ENCODE measurements around the gene HBM. TPM values are rescaled to one million over a fixed set of nuclear protein-coding genes. Genes with fewer than 3 reads are reported as not detected.
"Not testable (repeated sequence)": the region's sequence is repeated elsewhere in the genome, so short reads cannot be mapped to it uniquely, and the experiment has no call there.

HBM gene
- total and polyA plus RNA-seq, 5 donors from 2014 or later: not detected

DNA sequence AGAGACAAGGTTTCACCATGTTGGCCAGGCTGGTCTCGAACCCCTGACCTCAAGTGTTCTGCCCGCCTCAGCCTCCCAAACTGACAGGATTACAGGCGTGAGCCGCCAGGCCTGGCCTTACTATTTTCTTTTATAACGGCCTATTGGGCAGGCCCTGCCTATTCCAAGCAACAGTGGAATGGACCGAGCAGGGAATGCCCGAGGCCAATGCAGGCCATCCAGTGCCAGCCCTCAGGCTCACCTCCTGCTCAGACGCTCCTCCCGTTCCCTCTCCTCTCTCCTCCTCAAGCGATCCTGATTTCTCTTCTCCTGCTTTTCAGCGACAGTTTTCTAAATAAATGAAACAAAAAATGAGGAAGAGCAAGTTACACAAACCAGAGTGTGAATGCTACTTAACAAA, 26.9 kb downstream of the HBM start:
- no peak overlapping the region for H3K4me3 ChIP-seq (ENCODE audit: low read depth, low read length)
- H3K27me3 ChIP-seq (ENCODE audit: control insufficient read depth, insufficient read depth, low read length): no peaks in the 10 kb centered on the region
- H3K27ac ChIP-seq (ENCODE audit: insufficient read depth, low read length, poor library complexity, severe bottlenecking): no peak overlapping the region
- H3K36me3 Mint-ChIP-seq: peaks cover 44% of the 10 kb centered on the region
- no peak overlapping the region for H3K4me3 Mint-ChIP-seq
- no peaks in the 10 kb centered on the region for H3K27me3 Mint-ChIP-seq
- no peaks in the 10 kb centered on the region for H3K4me1 ChIP-seq (ENCODE audit: control insufficient read depth, insufficient read depth, low read length, poor library complexity, severe bottlenecking)
- no peaks in the 10 kb centered on the region for H3K9me3 ChIP-seq (ENCODE audit: control insufficient read depth in 2 of 2, low read length in 2 of 2)
- H3K27ac Mint-ChIP-seq: no peak overlapping the region
- H3K36me3 ChIP-seq (ENCODE audit: control insufficient read depth, insufficient read depth, low read length): peaks cover 67% of the 10 kb centered on the region
- no peaks in the 10 kb centered on the region for H3K9me3 Mint-ChIP-seq
- DNase-seq: no peak
- ATAC-seq (ENCODE audit: low read depth in 2 of 2): no peak
- peaks cover 5 to 12% (median 8%) of the 10 kb centered on the region in 4 donors for H3K4me1 Mint-ChIP-seq

DNA sequence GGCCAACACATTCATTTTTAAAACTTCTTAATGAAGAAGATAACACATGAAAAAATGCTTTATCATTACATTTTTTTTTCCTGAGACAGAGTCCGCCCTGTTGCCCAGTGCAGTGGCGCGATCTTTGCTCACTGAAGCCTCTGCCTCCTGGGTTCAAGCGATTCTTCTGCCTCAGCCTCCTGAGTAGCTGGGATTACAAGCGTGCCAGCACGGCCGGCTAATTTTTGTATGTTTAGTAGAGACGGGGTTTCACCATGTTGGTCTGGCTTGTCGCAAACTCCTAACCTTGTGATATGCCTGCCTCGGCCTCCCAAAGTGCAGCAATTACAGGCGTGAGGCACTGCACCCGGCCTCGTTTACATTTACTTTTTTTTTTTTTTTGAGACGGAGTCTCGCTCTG, 27.7 kb downstream of the HBM start:
- Histone ChIP-seq H3K4me3 (ENCODE audit: low read depth, low read length) (no peak overlapping the region), H3K27me3 (ENCODE audit: control insufficient read depth, insufficient read depth, low read length) (no peaks in the 10 kb centered on the region), H3K27ac (ENCODE audit: insufficient read depth, low read length, poor library complexity, severe bottlenecking) (no peak overlapping the region), H3K4me1 (ENCODE audit: control insufficient read depth, insufficient read depth, low read length, poor library complexity, severe bottlenecking) (no peaks in the 10 kb centered on the region), H3K36me3 (ENCODE audit: control insufficient read depth, insufficient read depth, low read length) (peaks cover 72% of the 10 kb centered on the region), H3K9me3 (ENCODE audit: control insufficient read depth in 2 of 2, low read length in 2 of 2) (no peaks in the 10 kb centered on the region)
- H3K27me3 Mint-ChIP-seq: no peaks in the 10 kb centered on the region
- no peaks in the 10 kb centered on the region for H3K9me3 Mint-ChIP-seq
- ATAC-seq (ENCODE audit: low read depth in 2 of 2) (no peak), DNase-seq (no peak)
- no peak overlapping the region for H3K27ac Mint-ChIP-seq
- peaks cover 44% of the 10 kb centered on the region for H3K36me3 Mint-ChIP-seq
- peaks cover 5 to 12% (median 8%) of the 10 kb centered on the region in 4 donors for H3K4me1 Mint-ChIP-seq
- H3K4me3 Mint-ChIP-seq: no peak overlapping the region

DNA sequence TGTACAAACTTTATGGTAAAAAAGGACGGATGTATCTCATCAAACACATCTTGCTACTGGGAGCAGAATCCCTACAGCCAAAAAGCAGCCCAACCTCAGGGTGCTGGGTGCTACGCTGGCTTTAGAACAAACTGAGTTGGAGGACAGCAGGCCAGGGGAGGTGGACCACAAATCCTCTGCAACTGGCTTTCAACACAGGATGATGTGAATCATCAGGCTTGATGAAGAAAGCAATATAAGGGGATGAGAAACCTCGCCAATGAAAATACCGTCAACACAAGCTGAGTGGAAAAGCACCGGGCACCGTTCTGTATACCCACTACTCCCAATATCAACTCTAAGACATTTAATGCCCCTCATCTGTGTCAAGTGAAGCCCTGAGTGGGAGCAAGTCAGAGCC, 28.7 kb downstream of the HBM start:
- Histone ChIP-seq H3K36me3 (ENCODE audit: control insufficient read depth, insufficient read depth, low read length) (peaks cover 71% of the 10 kb centered on the region), H3K4me3 (ENCODE audit: low read depth, low read length) (no peak overlapping the region), H3K27ac (ENCODE audit: insufficient read depth, low read length, poor library complexity, severe bottlenecking) (no peak overlapping the region), H3K9me3 (ENCODE audit: control insufficient read depth in 2 of 2, low read length in 2 of 2) (no peaks in the 10 kb centered on the region), H3K27me3 (ENCODE audit: control insufficient read depth, insufficient read depth, low read length) (no peaks in the 10 kb centered on the region), H3K4me1 (ENCODE audit: control insufficient read depth, insufficient read depth, low read length, poor library complexity, severe bottlenecking) (no peaks in the 10 kb centered on the region)
- ATAC-seq (ENCODE audit: low read depth in 2 of 2) (no peak), DNase-seq (no peak)
- no peak overlapping the region for H3K4me3 Mint-ChIP-seq
- peaks cover 0 to 4% (median under 1%) of the 10 kb centered on the region in 4 donors for H3K4me1 Mint-ChIP-seq
- no peaks in the 10 kb centered on the region for H3K9me3 Mint-ChIP-seq
- H3K27me3 Mint-ChIP-seq: no peaks in the 10 kb centered on the region
- no peak overlapping the region for H3K27ac Mint-ChIP-seq
- H3K36me3 Mint-ChIP-seq: peaks cover 33% of the 10 kb centered on the region

DNA sequence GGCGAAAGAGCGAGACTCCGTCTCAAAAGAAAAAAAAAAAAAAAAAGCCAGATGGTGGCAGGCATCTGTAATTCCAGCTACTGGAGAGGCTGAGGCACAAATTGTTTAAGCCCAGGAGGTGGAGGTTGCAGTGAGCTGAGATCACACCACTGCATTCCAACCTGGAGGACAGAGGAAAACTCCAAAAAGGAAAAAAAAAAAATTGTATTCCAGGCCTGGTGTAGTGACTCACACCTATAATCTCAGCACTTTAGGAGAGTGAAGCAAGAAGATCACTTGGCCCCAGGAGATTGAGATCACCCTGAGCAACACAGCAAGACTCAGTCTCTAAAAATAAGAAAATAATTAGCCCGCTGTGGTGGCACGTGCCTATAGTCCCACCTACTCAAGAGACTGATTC, 34.6 kb downstream of the HBM start:
- ATAC-seq (ENCODE audit: low read depth in 2 of 2): no peak
- Histone ChIP-seq H3K4me3 (ENCODE audit: low read depth, low read length) (no peak overlapping the region), H3K27ac (ENCODE audit: insufficient read depth, low read length, poor library complexity, severe bottlenecking) (no peak overlapping the region), H3K27me3 (ENCODE audit: control insufficient read depth, insufficient read depth, low read length) (no peaks in the 10 kb centered on the region), H3K9me3 (ENCODE audit: control insufficient read depth in 2 of 2, low read length in 2 of 2) (no peaks in the 10 kb centered on the region), H3K4me1 (ENCODE audit: control insufficient read depth, insufficient read depth, low read length, poor library complexity, severe bottlenecking) (no peaks in the 10 kb centered on the region), H3K36me3 (ENCODE audit: control insufficient read depth, insufficient read depth, low read length) (peaks cover 55% of the 10 kb centered on the region)
- no peaks in the 10 kb centered on the region for H3K27me3 Mint-ChIP-seq
- DNase-seq: no peak
- no peaks in the 10 kb centered on the region for H3K9me3 Mint-ChIP-seq
- H3K4me3 Mint-ChIP-seq: no peak overlapping the region
- H3K4me1 Mint-ChIP-seq: peaks cover 0 to 4% (median 0%) of the 10 kb centered on the region in 4 donors
- no peak overlapping the region for H3K27ac Mint-ChIP-seq
- H3K36me3 Mint-ChIP-seq: peaks cover 12% of the 10 kb centered on the region

DNA sequence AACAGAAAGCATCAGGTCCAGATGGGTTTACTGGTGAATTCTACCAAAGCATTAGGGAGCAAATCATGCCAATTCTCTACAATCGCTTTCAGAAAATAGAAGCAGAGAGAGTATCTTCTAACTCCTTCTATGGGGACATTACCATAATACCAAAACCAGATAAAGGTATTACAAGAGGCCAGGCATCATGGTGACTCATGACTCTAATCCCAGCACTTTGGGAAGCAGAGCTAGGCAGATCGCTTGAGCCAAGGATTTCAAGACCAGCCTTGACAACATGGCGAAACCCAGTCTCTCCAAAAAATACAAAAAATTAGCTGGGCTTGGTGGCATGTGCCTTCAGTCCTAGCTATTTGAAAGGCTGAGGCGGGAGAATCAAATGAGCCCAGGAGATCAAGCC, 37.5 kb downstream of the HBM start:
- Histone ChIP-seq H3K4me3 (ENCODE audit: low read depth, low read length) (no peak overlapping the region), H3K36me3 (ENCODE audit: control insufficient read depth, insufficient read depth, low read length) (peaks cover 66% of the 10 kb centered on the region), H3K27ac (ENCODE audit: insufficient read depth, low read length, poor library complexity, severe bottlenecking) (no peak overlapping the region), H3K4me1 (ENCODE audit: control insufficient read depth, insufficient read depth, low read length, poor library complexity, severe bottlenecking) (no peaks in the 10 kb centered on the region), H3K9me3 (ENCODE audit: control insufficient read depth in 2 of 2, low read length in 2 of 2) (no peaks in the 10 kb centered on the region), H3K27me3 (ENCODE audit: control insufficient read depth, insufficient read depth, low read length) (no peaks in the 10 kb centered on the region)
- H3K4me1 Mint-ChIP-seq: peaks cover 0 to 8% (median under 1%) of the 10 kb centered on the region in 4 donors
- no peak overlapping the region for H3K4me3 Mint-ChIP-seq
- H3K27ac Mint-ChIP-seq: no peak overlapping the region
- no peaks in the 10 kb centered on the region for H3K9me3 Mint-ChIP-seq
- ATAC-seq (ENCODE audit: low read depth in 2 of 2) (no peak), DNase-seq (no peak)
- peaks cover 26% of the 10 kb centered on the region for H3K36me3 Mint-ChIP-seq
- H3K27me3 Mint-ChIP-seq: no peaks in the 10 kb centered on the region

DNA sequence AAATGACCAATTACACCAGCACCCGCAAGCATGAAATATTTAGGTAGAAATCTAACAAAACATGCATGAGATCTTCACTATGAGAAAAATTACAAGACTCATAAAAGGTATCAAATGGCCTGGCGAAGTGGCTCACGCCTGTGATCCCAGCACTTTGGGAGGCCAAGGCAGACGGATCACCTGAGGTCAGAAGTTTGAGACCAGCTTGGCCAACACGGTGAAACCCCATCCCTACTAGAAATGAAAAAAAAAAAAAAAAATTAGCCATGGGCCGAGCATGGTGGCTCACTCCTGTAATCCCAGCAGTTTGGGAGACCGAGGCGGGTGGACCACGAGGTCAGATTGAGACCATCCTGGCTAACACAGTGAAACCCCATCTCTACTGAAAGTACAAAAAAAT, 38.3 kb downstream of the HBM start:
- not testable (repeated sequence) for H3K27me3 Mint-ChIP-seq; H3K4me1 Mint-ChIP-seq; H3K4me1 ChIP-seq (ENCODE audit: control insufficient read depth, insufficient read depth, low read length, poor library complexity, severe bottlenecking); H3K9me3 ChIP-seq (ENCODE audit: control insufficient read depth in 2 of 2, low read length in 2 of 2); H3K27me3 ChIP-seq (ENCODE audit: control insufficient read depth, insufficient read depth, low read length); H3K9me3 Mint-ChIP-seq; H3K27ac ChIP-seq (ENCODE audit: insufficient read depth, low read length, poor library complexity, severe bottlenecking); DNase-seq; H3K27ac Mint-ChIP-seq; ATAC-seq (ENCODE audit: low read depth in 2 of 2); H3K4me3 Mint-ChIP-seq; H3K4me3 ChIP-seq (ENCODE audit: low read depth, low read length)
- H3K36me3 ChIP-seq (ENCODE audit: control insufficient read depth, insufficient read depth, low read length): peaks cover 66% of the 10 kb centered on the region
- peaks cover 31% of the 10 kb centered on the region for H3K36me3 Mint-ChIP-seq

DNA sequence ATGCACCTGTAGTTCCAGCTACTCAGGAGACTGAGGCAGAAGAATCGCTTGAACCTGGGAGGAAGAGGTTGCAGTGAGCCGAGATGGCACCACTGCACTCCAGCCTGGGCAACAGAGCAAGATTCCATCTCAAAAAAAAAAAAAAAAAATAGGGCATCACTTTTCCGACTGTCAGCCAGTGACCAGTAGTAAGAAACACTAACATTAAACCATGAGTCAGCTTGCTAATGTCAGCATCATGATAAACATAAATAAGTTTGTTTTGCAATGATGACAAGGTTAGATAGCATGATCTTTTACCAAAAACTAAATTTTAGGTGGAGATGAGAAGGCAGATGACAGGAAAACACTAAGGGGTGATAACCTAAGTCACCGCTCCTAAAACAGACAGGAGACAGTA, 43.6 kb downstream of the HBM start:
- not testable (repeated sequence) for H3K27me3 Mint-ChIP-seq; H3K27me3 ChIP-seq (ENCODE audit: control insufficient read depth, insufficient read depth, low read length); H3K9me3 ChIP-seq (ENCODE audit: control insufficient read depth in 2 of 2, low read length in 2 of 2); ATAC-seq (ENCODE audit: low read depth in 2 of 2); DNase-seq; H3K4me3 Mint-ChIP-seq; H3K4me1 ChIP-seq (ENCODE audit: control insufficient read depth, insufficient read depth, low read length, poor library complexity, severe bottlenecking); H3K27ac ChIP-seq (ENCODE audit: insufficient read depth, low read length, poor library complexity, severe bottlenecking); H3K9me3 Mint-ChIP-seq; H3K4me3 ChIP-seq (ENCODE audit: low read depth, low read length)
- Mint-ChIP-seq H3K27ac (peak overlapping the region in 1 of 3 donors; percentile 32), H3K4me1 (peaks cover 4 to 18% (median 11%) of the 10 kb centered on the region in 4 donors), H3K36me3 (peaks cover 30% of the 10 kb centered on the region)
- peaks cover 83% of the 10 kb centered on the region for H3K36me3 ChIP-seq (ENCODE audit: control insufficient read depth, insufficient read depth, low read length)

DNA sequence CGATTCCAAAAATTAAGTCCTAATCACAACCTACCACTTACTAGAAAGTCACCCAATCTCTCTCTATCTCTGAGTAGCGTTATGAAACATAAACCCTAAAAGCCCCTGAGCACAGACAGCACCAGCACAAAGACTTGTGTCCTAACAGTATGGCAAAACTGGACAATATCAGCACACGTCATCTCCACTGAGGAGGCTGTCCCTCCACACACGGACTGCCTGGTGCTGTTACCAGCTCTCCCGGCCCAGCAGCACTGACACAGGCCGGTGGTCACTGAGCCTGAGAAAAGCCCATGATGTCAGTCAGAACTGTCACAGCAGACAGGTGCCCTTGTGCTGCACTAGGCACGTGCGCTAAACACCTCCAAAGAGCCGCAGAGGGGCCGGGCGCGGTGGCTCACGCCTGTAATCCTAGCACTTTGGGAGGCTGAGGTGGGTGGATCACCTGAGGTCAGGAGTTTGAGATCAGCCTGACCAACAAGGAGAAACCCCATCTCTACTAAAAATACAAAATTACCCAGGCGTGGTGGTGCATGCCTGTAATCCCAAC, 45.9 kb downstream of the HBM start:
- H3K9me3 Mint-ChIP-seq; ATAC-seq (ENCODE audit: low read depth in 2 of 2); H3K4me3 Mint-ChIP-seq; H3K27ac ChIP-seq (ENCODE audit: insufficient read depth, low read length, poor library complexity, severe bottlenecking); DNase-seq; H3K9me3 ChIP-seq (ENCODE audit: control insufficient read depth in 2 of 2, low read length in 2 of 2); H3K27me3 Mint-ChIP-seq; H3K27me3 ChIP-seq (ENCODE audit: control insufficient read depth, insufficient read depth, low read length); H3K4me1 ChIP-seq (ENCODE audit: control insufficient read depth, insufficient read depth, low read length, poor library complexity, severe bottlenecking); H3K27ac Mint-ChIP-seq; H3K4me3 ChIP-seq (ENCODE audit: low read depth, low read length): not testable (repeated sequence)
- H3K4me1 Mint-ChIP-seq: peaks cover 4 to 14% (median 11%) of the 10 kb centered on the region in 4 donors
- H3K36me3 Mint-ChIP-seq: peaks cover 19% of the 10 kb centered on the region
- peaks cover 72% of the 10 kb centered on the region for H3K36me3 ChIP-seq (ENCODE audit: control insufficient read depth, insufficient read depth, low read length)

Data from CD4-positive, CD25-positive, alpha-beta regulatory T cell (primary cell).